ENCODE results near the gene MBD5. TPM values are rescaled to one million over a fixed set of nuclear protein-coding genes. Genes with fewer than 3 reads are reported as not detected.
"Not testable (repeated sequence)": the region's sequence is repeated elsewhere in the genome, so short reads cannot be mapped to it uniquely, and the experiment has no call there.

The MBD5 gene
- total and polyA plus RNA-seq, 4 donors, result 27.7 to 58.6 (median 37.8) TPM

- Histone ChIP-seq H3K9me3 (ENCODE audit: control insufficient read depth, insufficient read depth, low read length) (no peaks in the 10 kb centered on the region), H3K27ac (ENCODE audit: low read depth, low read length) (no peak overlapping the region), H3K27me3 (ENCODE audit: control insufficient read depth, insufficient read depth, low read length) (no peaks in the 10 kb centered on the region), H3K36me3 (ENCODE audit: control insufficient read depth, insufficient read depth, low read length) (no peaks in the 10 kb centered on the region), H3K4me1 (ENCODE audit: control insufficient read depth, insufficient read depth, low read length) (peaks cover 4% of the 10 kb centered on the region), H3K4me3 (ENCODE audit: low read depth, low read length) (no peak overlapping the region)
- WGBS (ENCODE audit: insufficient coverage), result 86% methylated on average over 9 of the region's 13 CpGs
- no peak for DNase-seq (ENCODE audit: low read depth in 4 of 6, low spot score in 6 of 6)
Measured at GRCh38 chr2:148531669-148532428, 511.0 kb downstream of the MBD5 start.

GRCh38 chr2:148533004-148533403, 512.1 kb downstream of the MBD5 start:
- Histone ChIP-seq H3K9me3 (ENCODE audit: control insufficient read depth, insufficient read depth, low read length) (no peaks in the 10 kb centered on the region), H3K4me1 (ENCODE audit: control insufficient read depth, insufficient read depth, low read length) (peaks cover 4% of the 10 kb centered on the region), H3K27ac (ENCODE audit: low read depth, low read length) (no peak overlapping the region), H3K27me3 (ENCODE audit: control insufficient read depth, insufficient read depth, low read length) (no peaks in the 10 kb centered on the region), H3K36me3 (ENCODE audit: control insufficient read depth, insufficient read depth, low read length) (no peaks in the 10 kb centered on the region), H3K4me3 (ENCODE audit: low read depth, low read length) (no peak overlapping the region)
- DNase-seq (ENCODE audit: low read depth in 4 of 6, low spot score in 6 of 6), result no peak
- 91% methylated on average over 6 of the region's 8 CpGs for WGBS (ENCODE audit: insufficient coverage)

DNA sequence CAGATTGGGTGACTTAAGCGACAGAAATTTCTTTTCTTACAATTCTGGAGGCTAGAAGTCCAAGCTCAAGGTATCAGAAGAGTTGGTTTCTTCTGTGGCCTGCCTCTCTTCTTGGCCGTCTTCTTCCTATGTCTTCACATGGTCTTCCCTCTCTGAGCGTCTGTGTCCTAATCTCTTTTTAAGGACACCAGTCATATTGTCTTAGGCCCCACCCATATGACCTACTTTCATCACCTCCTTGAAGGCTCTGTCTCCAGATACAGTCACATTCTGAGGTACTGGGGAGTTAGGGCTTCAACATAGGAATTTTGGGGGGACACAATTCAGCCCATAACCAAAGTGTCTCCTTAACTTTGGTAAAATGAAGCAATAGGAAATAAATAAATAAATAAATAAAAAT, 512.8 kb downstream of the MBD5 start:
- Histone ChIP-seq H3K4me3 (ENCODE audit: low read depth, low read length) (no peak overlapping the region), H3K27ac (ENCODE audit: low read depth, low read length) (no peak overlapping the region)
- 95% methylated on average over 3 of the region's 3 CpGs for WGBS (ENCODE audit: insufficient coverage)

GRCh38 chr2:148534416-148535204, 513.7 kb downstream of the MBD5 start:
- no peaks in the 10 kb centered on the region for H3K9me3 ChIP-seq (ENCODE audit: control insufficient read depth, insufficient read depth, low read length)
- no peak overlapping the region for H3K4me3 ChIP-seq (ENCODE audit: low read depth, low read length)
- no peaks in the 10 kb centered on the region for H3K36me3 ChIP-seq (ENCODE audit: control insufficient read depth, insufficient read depth, low read length)
- WGBS (ENCODE audit: insufficient coverage), result 77% methylated on average over 9 of the region's 12 CpGs
- no peak overlapping the region for H3K27ac ChIP-seq (ENCODE audit: low read depth, low read length)
- no peaks in the 10 kb centered on the region for H3K27me3 ChIP-seq (ENCODE audit: control insufficient read depth, insufficient read depth, low read length)
- H3K4me1 ChIP-seq (ENCODE audit: control insufficient read depth, insufficient read depth, low read length), result peaks cover 4% of the 10 kb centered on the region
- peak in 2 of 6 donors; percentile 22 to 54 for DNase-seq (ENCODE audit: low read depth in 4 of 6, low spot score in 6 of 6)

More for the DNA sequence above, 512.8 kb downstream of the MBD5 start:
- H3K27me3 ChIP-seq (ENCODE audit: control insufficient read depth, insufficient read depth, low read length), result no peaks in the 10 kb centered on the region
- H3K36me3 ChIP-seq (ENCODE audit: control insufficient read depth, insufficient read depth, low read length), result no peaks in the 10 kb centered on the region
- peaks cover 4% of the 10 kb centered on the region for H3K4me1 ChIP-seq (ENCODE audit: control insufficient read depth, insufficient read depth, low read length)
- no peaks in the 10 kb centered on the region for H3K9me3 ChIP-seq (ENCODE audit: control insufficient read depth, insufficient read depth, low read length)
- no peak for DNase-seq (ENCODE audit: low read depth in 4 of 6, low spot score in 6 of 6)

- Histone ChIP-seq H3K4me1 (ENCODE audit: control insufficient read depth, insufficient read depth, low read length) (peaks cover 4% of the 10 kb centered on the region), H3K4me3 (ENCODE audit: low read depth, low read length) (no peak overlapping the region), H3K27ac (ENCODE audit: low read depth, low read length) (no peak overlapping the region), H3K27me3 (ENCODE audit: control insufficient read depth, insufficient read depth, low read length) (no peaks in the 10 kb centered on the region), H3K36me3 (ENCODE audit: control insufficient read depth, insufficient read depth, low read length) (no peaks in the 10 kb centered on the region), H3K9me3 (ENCODE audit: control insufficient read depth, insufficient read depth, low read length) (no peaks in the 10 kb centered on the region)
- 92% methylated on average over 1 of the region's 1 CpG for WGBS (ENCODE audit: insufficient coverage)
- DNase-seq (ENCODE audit: low read depth in 4 of 6, low spot score in 6 of 6), result no peak
Measured at GRCh38 chr2:148538375-148538774, 517.5 kb downstream of the MBD5 start.

- no peaks in the 10 kb centered on the region for H3K4me1 ChIP-seq (ENCODE audit: control insufficient read depth, insufficient read depth, low read length)
- WGBS (ENCODE audit: insufficient coverage), result 95% methylated on average over 3 of the region's 8 CpGs
- no peak for DNase-seq (ENCODE audit: low read depth in 4 of 6, low spot score in 6 of 6)
- H3K4me3 ChIP-seq (ENCODE audit: low read depth, low read length), result no peak overlapping the region
- no peaks in the 10 kb centered on the region for H3K27me3 ChIP-seq (ENCODE audit: control insufficient read depth, insufficient read depth, low read length)
- H3K9me3 ChIP-seq (ENCODE audit: control insufficient read depth, insufficient read depth, low read length), result no peaks in the 10 kb centered on the region
- no peak overlapping the region for H3K27ac ChIP-seq (ENCODE audit: low read depth, low read length)
- no peaks in the 10 kb centered on the region for H3K36me3 ChIP-seq (ENCODE audit: control insufficient read depth, insufficient read depth, low read length)
Measured at GRCh38 chr2:148540022-148540421, 519.1 kb downstream of the MBD5 start.

- Histone ChIP-seq H3K9me3 (ENCODE audit: control insufficient read depth, insufficient read depth, low read length) (no peaks in the 10 kb centered on the region), H3K36me3 (ENCODE audit: control insufficient read depth, insufficient read depth, low read length) (no peaks in the 10 kb centered on the region), H3K27me3 (ENCODE audit: control insufficient read depth, insufficient read depth, low read length) (no peaks in the 10 kb centered on the region), H3K4me1 (ENCODE audit: control insufficient read depth, insufficient read depth, low read length) (no peaks in the 10 kb centered on the region), H3K27ac (ENCODE audit: low read depth, low read length) (no peak overlapping the region), H3K4me3 (ENCODE audit: low read depth, low read length) (no peak overlapping the region)
- no peak for DNase-seq (ENCODE audit: low read depth in 4 of 6, low spot score in 6 of 6)
- 90% methylated on average over 3 of the region's 3 CpGs for WGBS (ENCODE audit: insufficient coverage)
Measured at GRCh38 chr2:148541792-148542191, 520.9 kb downstream of the MBD5 start.

- no peaks in the 10 kb centered on the region for H3K27me3 ChIP-seq (ENCODE audit: control insufficient read depth, insufficient read depth, low read length)
- H3K9me3 ChIP-seq (ENCODE audit: control insufficient read depth, insufficient read depth, low read length), result no peaks in the 10 kb centered on the region
- no peak overlapping the region for H3K4me3 ChIP-seq (ENCODE audit: low read depth, low read length)
- H3K27ac ChIP-seq (ENCODE audit: low read depth, low read length), result no peak overlapping the region
- WGBS (ENCODE audit: insufficient coverage), result 85% methylated on average over 6 of the region's 6 CpGs
- no peaks in the 10 kb centered on the region for H3K4me1 ChIP-seq (ENCODE audit: control insufficient read depth, insufficient read depth, low read length)
- DNase-seq (ENCODE audit: low read depth in 4 of 6, low spot score in 6 of 6), result no peak
- no peaks in the 10 kb centered on the region for H3K36me3 ChIP-seq (ENCODE audit: control insufficient read depth, insufficient read depth, low read length)
Measured at GRCh38 chr2:148542614-148543013, 521.7 kb downstream of the MBD5 start.

DNA sequence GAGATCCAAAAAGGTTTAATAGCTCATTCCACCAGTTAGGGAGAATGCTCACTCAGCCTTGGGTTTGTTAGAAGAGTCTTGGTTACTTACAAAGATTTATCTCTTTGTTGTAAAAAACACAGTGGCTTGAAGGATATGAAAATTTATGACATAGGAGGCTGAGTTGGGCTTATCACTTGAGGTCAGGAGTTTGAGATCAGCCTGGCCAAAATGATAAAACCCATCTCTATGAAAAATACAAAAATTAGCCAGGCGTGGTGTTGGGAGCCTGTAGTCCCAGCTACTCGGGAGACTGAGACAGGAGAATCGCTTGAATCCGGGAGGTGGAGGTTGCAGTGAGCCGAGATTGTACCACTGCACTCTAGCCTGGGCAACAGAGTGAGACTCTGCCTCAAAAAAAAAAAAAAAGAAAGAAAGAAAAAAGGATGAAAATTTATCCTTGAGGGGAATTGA, 522.2 kb downstream of the MBD5 start:
- H3K4me3 ChIP-seq (ENCODE audit: low read depth, low read length); DNase-seq (ENCODE audit: low read depth in 4 of 6, low spot score in 6 of 6); H3K27ac ChIP-seq (ENCODE audit: low read depth, low read length); H3K9me3 ChIP-seq (ENCODE audit: control insufficient read depth, insufficient read depth, low read length); H3K4me1 ChIP-seq (ENCODE audit: control insufficient read depth, insufficient read depth, low read length); H3K36me3 ChIP-seq (ENCODE audit: control insufficient read depth, insufficient read depth, low read length); H3K27me3 ChIP-seq (ENCODE audit: control insufficient read depth, insufficient read depth, low read length): not testable (repeated sequence)
- WGBS (ENCODE audit: insufficient coverage), result 96% methylated on average over 5 of the region's 5 CpGs
